ENCODE measurements around the gene CTAG1B.

DNA sequence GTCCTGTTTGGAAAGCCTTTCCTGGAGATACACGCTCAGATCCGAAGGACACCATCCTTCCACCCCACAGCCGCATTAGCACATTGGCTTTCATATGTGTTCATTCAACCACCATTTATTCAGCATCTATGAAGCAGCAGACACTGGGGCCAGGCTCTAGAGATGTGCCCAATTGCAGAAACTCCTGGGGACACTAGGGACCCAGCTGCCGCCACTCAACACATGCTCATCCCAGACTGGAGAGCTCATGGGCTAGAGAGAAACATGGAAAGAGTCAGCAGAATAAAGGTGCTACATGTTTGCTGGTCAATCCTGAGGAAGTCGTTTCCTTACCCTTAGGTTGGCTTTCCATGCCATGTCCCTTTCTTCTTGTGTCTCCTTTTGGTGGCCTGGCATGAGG, 26.6 kb downstream of the CTAG1B start:
- TF ChIP-seq CTCF (IDR thresholded peaks at IDR 0.05; ENCODE audit: poor library complexity) = no peak
- no peak for TF ChIP-seq EZH2 (IDR thresholded peaks at IDR 0.05; ENCODE audit: borderline replicate concordance)
- TF ChIP-seq EZH2phosphoT487 (IDR thresholded peaks at IDR 0.05; ENCODE audit: low read depth, severe bottlenecking, unreplicated experiment) = no peak
